SW 1271 (cell line): ENCODE results near the gene SSH2.

Experiments
- DNase-seq, 2 experiments: peaks; one replicate each; lab custom pipeline; 2025; lab: John Stamatoyannopoulos, UW

Gene SSH2

GRCh38 chr17:29590411-29591145 is 339.4 kb downstream of the SSH2 start:
- DNase-seq, result no peak

- peak in 1 of 2 experiments; percentile 74 for DNase-seq
These were observed 340.3 kb downstream of the SSH2 start, which contains the start of gene GIT1 for GRCh38 chr17:29589524-29590410. Gene GIT1, minus strand, starts transcription at chr17:29589648. Its CDS starts 270 bp downstream, at chr17:29589378.

GRCh38 chr17:29588562-29589411 is 341.2 kb downstream of the SSH2 start:
- DNase-seq, result no peak

GRCh38 chr17:29588017-29588561 is 341.9 kb downstream of the SSH2 start:
- no peak for DNase-seq

GRCh38 chr17:29587591-29587990 is 342.4 kb downstream of the SSH2 start:
- DNase-seq, result no peak

GRCh38 chr17:29586676-29587469 is 343.2 kb downstream of the SSH2 start:
- DNase-seq, result no peak

- DNase-seq, result no peak
These were observed 344.8 kb downstream of the SSH2 start for GRCh38 chr17:29585080-29585751.

GRCh38 chr17:29584452-29585079 is 345.5 kb downstream of the SSH2 start:
- DNase-seq, result no peak

- no peak for DNase-seq
These were observed 346.4 kb downstream of the SSH2 start for GRCh38 chr17:29583324-29584248.

- DNase-seq, result no peak
These were observed 347.3 kb downstream of the SSH2 start for GRCh38 chr17:29582772-29583171.

GRCh38 chr17:29582254-29582765 is 347.7 kb downstream of the SSH2 start:
- DNase-seq, result no peak

GRCh38 chr17:29581583-29582253 is 348.3 kb downstream of the SSH2 start:
- DNase-seq, result no peak

- peak; percentile 43 to 62 for DNase-seq
These were observed 349.9 kb downstream of the SSH2 start for GRCh38 chr17:29579866-29580771.

GRCh38 chr17:29578626-29579485 is 351.2 kb downstream of the SSH2 start:
- no peak for DNase-seq

- DNase-seq, result no peak
These were observed 352.4 kb downstream of the SSH2 start for GRCh38 chr17:29577385-29578211.
